Smooth muscle cell (in vitro differentiated cells): ENCODE results near the gene SPIB. TPM values are rescaled to one million over a fixed set of nuclear protein-coding genes. Genes with fewer than 3 reads are reported as not detected.

ENCODE experiments used
- DNase-seq: peaks from one replicate; lab custom pipeline; 2025; ENCODE audit not compliant: unreplicated experiment; lab: John Stamatoyannopoulos, UW
- H2AFZ ChIP-seq: fragments of 200-600 bp; sonication (generic); 2 replicates; pipeline ENCODE4 v1.6.0; 2016; ENCODE audit warnings: antibody characterized with exemption, low read depth, mild to moderate bottlenecking
- H3F3A ChIP-seq: fragments of 200-600 bp; sonication (generic); 2 replicates; pipeline ENCODE4 v1.6.0; 2017; ENCODE audit warnings: antibody characterized with exemption, low read depth
- H3K27ac ChIP-seq: fragments of 200-600 bp; sonication (generic); 2 replicates; pipeline ENCODE4 v1.5.1; 2016; ENCODE audit warnings: low read depth, mild to moderate bottlenecking
- H3K27me3 ChIP-seq: fragments of 200-600 bp; sonication (generic); 2 replicates; pipeline ENCODE4 v1.6.1; 2016; ENCODE audit warnings: low read depth, mild to moderate bottlenecking
- H3K36me3 ChIP-seq: fragments of 200-600 bp; sonication (generic); 2 replicates; pipeline ENCODE4 v1.5.1; 2016; ENCODE audit warnings: low read depth
- H3K4me1 ChIP-seq: fragments of 200-600 bp; sonication (generic); 2 replicates; pipeline ENCODE4 v1.5.1; 2016; ENCODE audit warnings: low read depth
- H3K4me2 ChIP-seq: fragments of 200-600 bp; sonication (generic); 2 replicates; pipeline ENCODE4 v1.6.0; 2016; ENCODE audit warnings: mild to moderate bottlenecking
- H3K4me3 ChIP-seq: fragments of 200-600 bp; sonication (generic); 2 replicates; pipeline ENCODE4 v1.5.1; 2016; ENCODE audit warnings: mild to moderate bottlenecking
- H3K79me2 ChIP-seq: fragments of 200-600 bp; sonication (generic); 2 replicates; pipeline ENCODE4 v1.6.0; 2016; ENCODE audit warnings: low read depth, mild to moderate bottlenecking
- H3K9ac ChIP-seq: fragments of 200-600 bp; sonication (generic); 2 replicates; pipeline ENCODE4 v1.6.0; 2016; ENCODE audit warnings: low read depth
- H3K9me3 ChIP-seq: fragments of 200-600 bp; sonication (generic); replicated peaks from 2 replicates; pipeline ENCODE4 v1.5.1; 2016; ENCODE audit warnings: low read depth
- H4K20me1 ChIP-seq: fragments of 200-600 bp; sonication (generic); 2 replicates; pipeline ENCODE4 v1.6.0; 2016; ENCODE audit warnings: low read depth
- CTCF ChIP-seq: fragments of 200-600 bp; sonication (generic); IDR thresholded peaks from 2 replicates; pipeline ENCODE4 v1.5.1; 2017; ENCODE audit warnings: borderline replicate concordance, mild to moderate bottlenecking, antibody characterized with exemption; ENCODE audit not compliant: insufficient read depth, poor library complexity, severe bottlenecking
- WGBS: methylation state at CpG from one replicate; pipeline ENCODE4 v1.1.7; 2016; ENCODE audit warnings: low lambda C conversion rate; 5-methylcytosine and 5-hydroxymethylcytosine counted together
- polyA plus RNA-seq: library from polyadenylated mRNA; unstranded; fragments of >200 nt; fragmentation: Nextera tagmentation; extraction: Ambion mirVana; gene quantifications from 2 replicates; pipeline ENCODE4 v1.2.1, GENCODE V29; 2016
- total RNA-seq: library from RNA; depleted of rRNA; stranded (reverse); fragments of >200 nt; gene quantifications from 2 replicates; pipeline ENCODE4 v1.2.3, GENCODE V29; 2014

SPIB gene
- total and polyA plus RNA-seq, 2 experiments from 2014 or later: not detected

- DNase-seq: no peak
- WGBS: 83% methylated on average over 38 of the region's 50 CpGs
- TF ChIP-seq CTCF: no peak
Observed at GRCh38 chr19:50458396-50459066, 39.8 kb downstream of the SPIB start.

GRCh38 chr19:50459067-50459456 lies 40.3 kb downstream of the SPIB start:
- Histone ChIP-seq H3K27ac (no peak overlapping the region), H3K4me3 (no peak overlapping the region), H3K4me2 (no peak overlapping the region), H4K20me1 (no peaks in the 10 kb centered on the region), H2AFZ (no peak overlapping the region), H3K4me1 (no peaks in the 10 kb centered on the region), H3K36me3 (no peaks in the 10 kb centered on the region), H3K27me3 (no peaks in the 10 kb centered on the region), H3K9ac (no peak overlapping the region), H3F3A (no peaks in the 10 kb centered on the region), H3K79me2 (no peaks in the 10 kb centered on the region), H3K9me3 (no peaks in the 10 kb centered on the region)
- TF ChIP-seq CTCF: no peak
- DNase-seq: no peak
- WGBS: 96% methylated on average over 8 of the region's 32 CpGs

More at GRCh38 chr19:50458396-50459066, 39.8 kb downstream of the SPIB start:
- Histone ChIP-seq H3K79me2 (no peaks in the 10 kb centered on the region), H3K4me2 (no peak overlapping the region), H3K4me3 (no peak overlapping the region), H3K27ac (no peak overlapping the region), H3K9me3 (no peaks in the 10 kb centered on the region), H3K4me1 (no peaks in the 10 kb centered on the region), H3K9ac (no peak overlapping the region), H4K20me1 (no peaks in the 10 kb centered on the region), H3K27me3 (no peaks in the 10 kb centered on the region), H3K36me3 (no peaks in the 10 kb centered on the region), H2AFZ (no peak overlapping the region), H3F3A (no peaks in the 10 kb centered on the region)

- DNase-seq: no peak
- Histone ChIP-seq H3K9me3 (no peaks in the 10 kb centered on the region), H3K4me1 (no peaks in the 10 kb centered on the region), H3K79me2 (no peaks in the 10 kb centered on the region), H3K4me3 (no peak overlapping the region), H3K9ac (no peak overlapping the region), H3K4me2 (no peak overlapping the region), H4K20me1 (no peaks in the 10 kb centered on the region), H3K27me3 (no peaks in the 10 kb centered on the region), H2AFZ (no peak overlapping the region), H3K27ac (no peak overlapping the region), H3K36me3 (no peaks in the 10 kb centered on the region), H3F3A (no peaks in the 10 kb centered on the region)
- no peak for TF ChIP-seq CTCF
- no CpG with 5 or more reads among the region's 1 CpG for WGBS
Observed at GRCh38 chr19:50459638-50460037, 40.9 kb downstream of the SPIB start.

- WGBS: 64% methylated on average over 13 of the region's 13 CpGs
- TF ChIP-seq CTCF: no peak
Observed at GRCh38 chr19:50460161-50460765, 41.5 kb downstream of the SPIB start.

More at GRCh38 chr19:50460161-50460765, 41.5 kb downstream of the SPIB start:
- Histone ChIP-seq H3F3A (no peaks in the 10 kb centered on the region), H3K4me3 (no peak overlapping the region), H3K9ac (no peak overlapping the region), H4K20me1 (no peaks in the 10 kb centered on the region), H3K36me3 (no peaks in the 10 kb centered on the region), H3K4me1 (no peaks in the 10 kb centered on the region), H3K27me3 (no peaks in the 10 kb centered on the region), H3K27ac (no peak overlapping the region), H2AFZ (no peak overlapping the region), H3K79me2 (no peaks in the 10 kb centered on the region), H3K4me2 (no peak overlapping the region), H3K9me3 (no peaks in the 10 kb centered on the region)
- DNase-seq: no peak
